DMS 273 (cell line): ENCODE measurements around the gene UBTD1.
"Not testable (repeated sequence)": the region's sequence is repeated elsewhere in the genome, so short reads cannot be mapped to it uniquely, and the experiment has no call there.

Experiments used
- DNase-seq: peaks from one replicate; lab custom pipeline; 2025; ENCODE audit not compliant: unreplicated experiment; lab: John Stamatoyannopoulos, UW

Gene UBTD1

DNA sequence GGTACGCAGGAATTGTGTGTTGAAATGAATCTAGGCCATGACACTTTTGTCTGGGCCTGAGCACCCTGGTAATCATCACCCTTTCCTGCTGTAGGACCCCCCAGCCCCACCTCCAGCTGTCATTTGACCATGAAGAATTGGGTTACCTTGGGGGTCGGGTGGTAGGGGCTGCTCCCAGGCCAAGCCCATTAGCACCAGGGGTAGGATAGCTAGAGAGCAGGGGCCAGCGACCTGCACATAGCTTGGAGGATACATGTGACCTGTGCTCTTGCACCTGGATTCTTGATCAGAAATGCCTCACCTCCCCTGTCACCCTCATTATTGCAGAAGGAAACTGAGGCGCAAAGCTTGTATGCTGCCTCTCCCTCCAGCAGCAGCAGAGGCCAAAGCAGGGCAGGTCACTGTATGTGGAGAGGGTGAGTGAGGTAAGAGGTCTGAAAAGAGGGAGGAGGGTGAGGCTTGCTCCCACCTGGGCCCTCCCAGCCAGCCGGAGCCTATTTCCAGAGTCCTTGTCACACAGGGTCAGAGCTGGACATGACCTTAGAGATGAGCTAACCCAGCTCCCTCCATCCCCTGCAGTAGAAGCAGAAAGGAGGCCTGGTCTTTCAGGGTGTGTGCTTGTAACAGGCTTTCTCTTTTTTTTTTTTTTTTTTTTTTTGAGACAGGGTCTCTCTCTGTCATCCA, 38.6 kb downstream of the UBTD1 start:
- no peak for DNase-seq

- no peak for DNase-seq
These were observed 39.7 kb downstream of the UBTD1 start for GRCh38 chr10:97538411-97538810.

- DNase-seq, result no peak
These were observed 40.1 kb downstream of the UBTD1 start for GRCh38 chr10:97538839-97539238.

- no peak for DNase-seq
These were observed 40.9 kb downstream of the UBTD1 start for GRCh38 chr10:97539523-97540200.

GRCh38 chr10:97540669-97541500, 42.2 kb downstream of the UBTD1 start:
- DNase-seq, result peak; percentile 56

GRCh38 chr10:97542169-97543024, 43.7 kb downstream of the UBTD1 start:
- DNase-seq, result peak; percentile 86

- peak; percentile 81 for DNase-seq
These were observed 44.4 kb downstream of the UBTD1 start for GRCh38 chr10:97543025-97543546.

GRCh38 chr10:97546456-97547270, 47.9 kb downstream of the UBTD1 start:
- no peak for DNase-seq

- DNase-seq, result no peak
These were observed 48.5 kb downstream of the UBTD1 start for GRCh38 chr10:97547271-97547600.

GRCh38 chr10:97547962-97548361, 49.2 kb downstream of the UBTD1 start:
- peak; percentile 61 for DNase-seq

GRCh38 chr10:97548828-97549455, 50.2 kb downstream of the UBTD1 start:
- DNase-seq, result peak; percentile 42

- peak; percentile 82 for DNase-seq
These were observed 51.0 kb downstream of the UBTD1 start for GRCh38 chr10:97549587-97550322.

- peak; percentile 30 for DNase-seq
These were observed 51.8 kb downstream of the UBTD1 start for GRCh38 chr10:97550336-97551149.

GRCh38 chr10:97551271-97551670, 52.5 kb downstream of the UBTD1 start:
- no peak for DNase-seq

DNA sequence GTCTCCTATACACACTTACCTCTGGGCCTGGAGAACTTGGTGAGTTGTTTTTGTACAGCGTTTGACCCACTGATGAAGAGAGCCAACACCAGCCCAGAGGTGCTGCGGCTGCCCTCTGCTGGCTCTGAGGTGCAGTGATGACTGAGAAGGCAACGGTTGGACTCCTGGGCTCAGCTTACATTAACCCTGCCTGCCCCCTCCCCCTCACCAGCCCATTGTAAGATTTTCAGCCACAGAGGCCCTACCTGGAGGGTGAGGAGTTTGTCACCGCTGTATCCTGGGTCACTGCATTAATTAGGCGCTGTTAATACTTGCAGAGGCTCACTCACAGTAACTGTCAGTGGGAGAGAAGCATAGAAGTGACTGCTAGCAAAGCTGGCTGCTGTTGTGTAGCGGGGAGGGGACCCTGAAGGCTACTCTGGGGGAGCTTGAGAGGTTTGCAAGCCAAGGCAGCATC, 54.9 kb downstream of the UBTD1 start:
- peak; percentile 79 for DNase-seq

DNA sequence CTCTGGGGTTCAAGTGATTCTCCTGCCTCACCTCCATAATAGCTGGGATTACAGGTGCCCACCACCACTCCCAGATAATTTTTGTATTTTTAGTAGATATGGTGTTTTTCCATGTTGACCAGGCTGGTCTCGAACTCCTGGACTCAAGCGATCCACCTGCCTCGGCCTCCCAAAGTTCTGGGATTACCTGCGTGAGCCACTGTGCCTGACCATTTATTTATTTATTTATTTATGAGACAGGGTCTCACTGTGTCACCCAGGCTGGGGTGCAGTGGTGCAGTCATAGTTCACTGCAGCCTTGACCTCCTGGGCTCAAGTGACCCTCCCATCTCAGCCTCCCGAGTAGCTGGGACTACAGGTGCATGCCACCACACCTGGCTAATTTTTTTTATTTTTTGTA, 55.6 kb downstream of the UBTD1 start:
- DNase-seq, result not testable (repeated sequence)

- DNase-seq, result not testable (repeated sequence)
These were observed 56.8 kb downstream of the UBTD1 start for GRCh38 chr10:97555541-97555940.
